B cell (primary cell): Measurements from ENCODE around the gene RABGAP1L. TPM values are rescaled to one million over a fixed set of nuclear protein-coding genes. Genes with fewer than 3 reads are reported as not detected.

Experiments
- ATAC-seq: fragments of 200-7000 bp; cut with Tn5 transposase; one replicate; pipeline ENCODE4 v1.10.0; 2021; ENCODE audit warnings: low read depth, mild to moderate bottlenecking, moderate number of reproducible peaks, moderate library complexity
- CTCF ChIA-PET: fragments of 350-600 bp; sonication (Branson Sonifier 250); formaldehyde crosslinking; loops from one replicate; lab custom pipeline; 2021; ENCODE audit warnings: antibody characterized with exemption, inconsistent platforms; lab: Charles Lee
- POLR2A ChIA-PET: fragments of 350-600 bp; sonication (Branson Sonifier 250); formaldehyde crosslinking; loops from one replicate; lab custom pipeline; 2021; ENCODE audit warnings: antibody characterized with exemption; lab: Charles Lee
- DNase-seq: peaks from one replicate; pipeline ENCODE4 v3.0.0; 2013
- H2AFZ ChIP-seq: 2 replicates; pipeline ENCODE4 v1.6.1; 2012; ENCODE audit warnings: mild to moderate bottlenecking, low read depth, low read length; ENCODE audit not compliant: insufficient read depth, poor library complexity, severe bottlenecking
- H3K27ac ChIP-seq, 2 donors: 1 replicate in 1 of 2; 2 replicates in 1 of 2; pipeline ENCODE4 v1.5.1; 2012 to 2013; ENCODE audit warnings: low read length in 2 of 2, mild to moderate bottlenecking in 2 of 2, moderate library complexity in 1 of 2
- H3K27me3 ChIP-seq, 4 experiments: fragments of 200-600 bp in 1 of 4; sonication (generic) in 1 of 4; replicated peaks in 1 of 4; 1 replicate in 2 of 4; 2 replicates in 2 of 4; pipeline versions ENCODE4 v1.6.1 to v1.7.0; 2013 to 2016; ENCODE audit warnings: low read length in 3 of 4, mild to moderate bottlenecking in 2 of 4, mixed read lengths in 1 of 4, moderate library complexity in 1 of 4; ENCODE audit not compliant: insufficient read depth in 4 of 4, control insufficient read depth in 3 of 4; ENCODE audit errors: control extremely low read depth in 1 of 4
- H3K36me3 ChIP-seq, 2 experiments: replicated peaks in 1 of 2; 1 replicate in 1 of 2; 2 replicates in 1 of 2; pipeline versions ENCODE4 v1.6.1 to v1.7.1; 2013; ENCODE audit warnings: low read length in 1 of 2; ENCODE audit not compliant: insufficient read depth in 2 of 2, control insufficient read depth in 1 of 2; ENCODE audit errors: control extremely low read depth in 1 of 2, extremely low read depth in 1 of 2
- H3K4me1 ChIP-seq, 2 donors: fragments of 200-600 bp in 1 of 2; sonication (generic) in 1 of 2; 1 replicate in 1 of 2; 2 replicates in 1 of 2; pipeline versions ENCODE4 v1.5.1 to v1.6.1; 2013 to 2017; ENCODE audit warnings: low read length in 2 of 2; ENCODE audit not compliant: control insufficient read depth in 2 of 2, insufficient read depth in 2 of 2
- H3K4me2 ChIP-seq: replicated peaks from 2 replicates; pipeline ENCODE3; 2012; ENCODE audit warnings: mild to moderate bottlenecking, low read depth, low read length; ENCODE audit not compliant: poor library complexity, severe bottlenecking
- H3K4me3 ChIP-seq, 5 experiments: fragments of 200-600 bp in 1 of 5; sonication (generic) in 1 of 5; 1 replicate in 3 of 5; 2 replicates in 2 of 5; pipeline versions ENCODE4 v1.5.1 to v1.7.0; 2011 to 2016; ENCODE audit warnings: low read length in 4 of 5, mild to moderate bottlenecking in 4 of 5, low read depth in 2 of 5, control low read depth in 1 of 5, moderate library complexity in 1 of 5; ENCODE audit not compliant: insufficient read depth in 1 of 5; ENCODE audit errors: control extremely low read depth in 1 of 5, extremely low read depth in 1 of 5
- H3K79me2 ChIP-seq: fragments of 200-600 bp; sonication (generic); one replicate; pipeline ENCODE4 v1.6.0; 2016; ENCODE audit warnings: low read length; ENCODE audit not compliant: control insufficient read depth, insufficient read depth
- H3K9ac ChIP-seq: fragments of 200-600 bp; sonication (generic); 2 replicates; pipeline ENCODE4 v1.6.1; 2017; ENCODE audit warnings: mild to moderate bottlenecking, low read length, moderate library complexity
- H3K9me3 ChIP-seq, 3 donors: one replicate each; pipeline versions ENCODE4 v1.6.1 to v1.7.1; 2013; ENCODE audit warnings: low read length in 2 of 3; ENCODE audit not compliant: control insufficient read depth in 2 of 3, insufficient read depth in 1 of 3; ENCODE audit errors: control extremely low read depth in 1 of 3
- H4K20me1 ChIP-seq: 2 replicates; pipeline ENCODE4 v1.6.0; 2012; ENCODE audit warnings: mild to moderate bottlenecking, low read length; ENCODE audit not compliant: insufficient read depth, control insufficient read depth, poor library complexity, severe bottlenecking
- H3K27ac Mint-ChIP-seq: one replicate; pipeline ENCODE4 v1.8.0; 2021; ENCODE audit warnings: mixed read lengths
- H3K27me3 Mint-ChIP-seq: one replicate; pipeline ENCODE4 v1.8.0; 2021; ENCODE audit warnings: mixed read lengths
- H3K4me1 Mint-ChIP-seq: one replicate; pipeline ENCODE4 v1.8.0; 2021; ENCODE audit warnings: mixed read lengths
- H3K4me3 Mint-ChIP-seq: one replicate; pipeline ENCODE4 v1.8.0; 2021; ENCODE audit warnings: mixed read lengths
- H3K9me3 Mint-ChIP-seq: one replicate; pipeline ENCODE4 v1.8.0; 2022; ENCODE audit warnings: mixed read lengths; ENCODE audit not compliant: insufficient read depth
- EZH2 ChIP-seq: IDR thresholded peaks from 2 replicates; pipeline ENCODE4 v1.6.1; 2012; ENCODE audit warnings: borderline replicate concordance, low read depth, mild to moderate bottlenecking, moderate library complexity, low read length; ENCODE audit not compliant: insufficient read depth, poor library complexity, severe bottlenecking
- intact Hi-C: fragments of 100-400 bp; cut with micrococcal nuclease; formaldehyde crosslinking; loops from one replicate; pipeline ENCODE4 v1.10.0; 2022
- polyA plus RNA-seq: library from polyadenylated mRNA; depleted of rRNA; stranded (reverse); fragments of >200 nt; gene quantifications from 2 replicates; pipeline ENCODE4 v1.2.3, GENCODE V29; 2012
- total RNA-seq, 2 donors: library from RNA; stranded (reverse); fragments of 120-200 nt in 1 of 2; gene quantifications; 1 replicate in 1 of 2; 2 replicates in 1 of 2; pipeline versions ENCODE4 v1.2.3 to v1.2.4, GENCODE V29; 2013 to 2022
- TF ChIP-seq, protein P1 (sequence below): fragments of 200-600 bp; IDR thresholded peaks from one replicate; pipeline ENCODE4 v1.8.0; 2022; ENCODE audit warnings: antibody characterized with exemption, mild to moderate bottlenecking

Gene RABGAP1L
- total and polyA plus RNA-seq, 2 donors (not counting 1 experiment from before 2014, with no cell fraction given) = 34.9 to 159 TPM

DNA sequence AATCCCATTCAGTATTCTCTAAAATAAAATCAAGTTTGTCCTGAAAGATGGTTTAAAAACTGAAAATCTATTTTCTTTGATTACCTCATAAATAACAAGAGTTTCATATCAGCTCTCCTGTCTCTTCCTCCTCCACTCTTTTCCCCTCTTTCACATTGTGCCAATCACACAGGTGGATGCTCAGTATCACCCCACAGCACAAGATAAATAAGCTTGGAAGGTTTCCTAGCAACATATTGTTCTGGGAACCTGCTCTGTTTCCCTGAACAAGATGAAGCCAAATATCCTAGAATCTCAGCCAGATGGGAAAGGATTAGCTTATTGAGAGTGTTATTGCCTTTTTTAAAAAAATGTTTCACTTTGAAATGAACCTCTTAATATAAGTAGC lies 794.7 kb downstream of the RABGAP1L start:
- H3K27ac ChIP-seq = peak overlapping the region; percentile 45 to 76
- no peaks in the 10 kb centered on the region for H3K27me3 ChIP-seq
- CTCF ChIA-PET = interaction anchor here (1.1 to 2.1 kb wide), 7 partner anchors 8 to 184 kb away, joined by 3 to 10 read pairs (median 5); no protein-coding TSS in a partner anchor
- TF ChIP-seq EZH2 = no peak
- TF ChIP-seq, protein P1, sequence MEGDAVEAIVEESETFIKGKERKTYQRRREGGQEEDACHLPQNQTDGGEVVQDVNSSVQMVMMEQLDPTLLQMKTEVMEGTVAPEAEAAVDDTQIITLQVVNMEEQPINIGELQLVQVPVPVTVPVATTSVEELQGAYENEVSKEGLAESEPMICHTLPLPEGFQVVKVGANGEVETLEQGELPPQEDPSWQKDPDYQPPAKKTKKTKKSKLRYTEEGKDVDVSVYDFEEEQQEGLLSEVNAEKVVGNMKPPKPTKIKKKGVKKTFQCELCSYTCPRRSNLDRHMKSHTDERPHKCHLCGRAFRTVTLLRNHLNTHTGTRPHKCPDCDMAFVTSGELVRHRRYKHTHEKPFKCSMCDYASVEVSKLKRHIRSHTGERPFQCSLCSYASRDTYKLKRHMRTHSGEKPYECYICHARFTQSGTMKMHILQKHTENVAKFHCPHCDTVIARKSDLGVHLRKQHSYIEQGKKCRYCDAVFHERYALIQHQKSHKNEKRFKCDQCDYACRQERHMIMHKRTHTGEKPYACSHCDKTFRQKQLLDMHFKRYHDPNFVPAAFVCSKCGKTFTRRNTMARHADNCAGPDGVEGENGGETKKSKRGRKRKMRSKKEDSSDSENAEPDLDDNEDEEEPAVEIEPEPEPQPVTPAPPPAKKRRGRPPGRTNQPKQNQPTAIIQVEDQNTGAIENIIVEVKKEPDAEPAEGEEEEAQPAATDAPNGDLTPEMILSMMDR = no peak
- peaks cover 51% of the 10 kb centered on the region for H3K4me1 Mint-ChIP-seq
- H3K4me2 ChIP-seq = peak overlapping the region; percentile 47
- H3K9me3 Mint-ChIP-seq = no peaks in the 10 kb centered on the region
- H3K36me3 ChIP-seq = peaks cover 2 to 5% of the 10 kb centered on the region in 2 experiments
- peaks cover 27 to 37% of the 10 kb centered on the region in 2 donors for H3K4me1 ChIP-seq
- H3K4me3 ChIP-seq = no peak overlapping the region
- H3K9ac ChIP-seq = peak overlapping the region; percentile 30
- no peaks in the 10 kb centered on the region for H3K27me3 Mint-ChIP-seq
- peak overlapping the region; percentile 11 for H2AFZ ChIP-seq
- H4K20me1 ChIP-seq = no peaks in the 10 kb centered on the region
- ATAC-seq = peak; percentile 12
- H3K27ac Mint-ChIP-seq = peak overlapping the region; percentile 85
- peak overlapping the region; percentile 83 for H3K4me3 Mint-ChIP-seq
- POLR2A ChIA-PET = interaction anchor here (0.5 to 2.3 kb wide), 4 partner anchors 10 to 228 kb away, joined by 3 to 13 read pairs (median 6); partner anchors contain the start of gene CACYBP
- intact Hi-C loops = loop anchor here (2.0 to 5.0 kb wide), 3 partner anchors 13 to 82 kb away; no protein-coding TSS in a partner anchor
- DNase-seq = no peak
- H3K9me3 ChIP-seq = no peaks in the 10 kb centered on the region
- no peaks in the 10 kb centered on the region for H3K79me2 ChIP-seq
